ENCODE results near the gene UBE2Z. TPM values are rescaled to one million over a fixed set of nuclear protein-coding genes. Genes with fewer than 3 reads are reported as not detected.
"Not testable (repeated sequence)": the region's sequence is repeated elsewhere in the genome, so short reads cannot be mapped to it uniquely, and the experiment has no call there.

UBE2Z gene
- total RNA-seq, 1 donor from 2014 or later: 29.2 TPM

- H3K9me3 ChIP-seq (ENCODE audit: control insufficient read depth in 3 of 3, low read length in 3 of 3): no peaks in the 10 kb centered on the region
- no peak overlapping the region for H3K9ac ChIP-seq (ENCODE audit: low read depth in 1 of 3, low read length in 3 of 3)
- H3K4me1 ChIP-seq (ENCODE audit: control insufficient read depth in 3 of 3, insufficient read depth in 3 of 3, low read length in 3 of 3): no peaks in the 10 kb centered on the region
- no peak overlapping the region for H3K4me3 ChIP-seq (ENCODE audit: low read length in 3 of 3)
- peaks cover 60 to 83% (median 75%) of the 10 kb centered on the region in 3 donors for H3K36me3 ChIP-seq (ENCODE audit: control insufficient read depth in 3 of 3, insufficient read depth in 3 of 3, low read length in 3 of 3)
- no peak overlapping the region for H3K27ac ChIP-seq (ENCODE audit: low read depth, low read length)
- H3K27me3 ChIP-seq (ENCODE audit: control insufficient read depth in 3 of 3, insufficient read depth in 3 of 3, low read length in 3 of 3): no peaks in the 10 kb centered on the region
These were observed 17.2 kb downstream of the UBE2Z start for GRCh38 chr17:48925251-48925990.

GRCh38 chr17:48925991-48926342 is 17.8 kb downstream of the UBE2Z start:
- H3K9me3 ChIP-seq (ENCODE audit: control insufficient read depth in 3 of 3, low read length in 3 of 3): no peaks in the 10 kb centered on the region
- no peaks in the 10 kb centered on the region for H3K4me1 ChIP-seq (ENCODE audit: control insufficient read depth in 3 of 3, insufficient read depth in 3 of 3, low read length in 3 of 3)
- peaks cover 57 to 82% (median 72%) of the 10 kb centered on the region in 3 donors for H3K36me3 ChIP-seq (ENCODE audit: control insufficient read depth in 3 of 3, insufficient read depth in 3 of 3, low read length in 3 of 3)

GRCh38 chr17:48927978-48928745 is 20.0 kb downstream of the UBE2Z start:
- peaks cover 61 to 85% (median 75%) of the 10 kb centered on the region in 3 donors for H3K36me3 ChIP-seq (ENCODE audit: control insufficient read depth in 3 of 3, insufficient read depth in 3 of 3, low read length in 3 of 3)
- no peak overlapping the region for H3K9ac ChIP-seq (ENCODE audit: low read depth in 1 of 3, low read length in 3 of 3)
- no peaks in the 10 kb centered on the region for H3K4me1 ChIP-seq (ENCODE audit: control insufficient read depth in 3 of 3, insufficient read depth in 3 of 3, low read length in 3 of 3)
- no peaks in the 10 kb centered on the region for H3K9me3 ChIP-seq (ENCODE audit: control insufficient read depth in 3 of 3, low read length in 3 of 3)
- no peak overlapping the region for H3K27ac ChIP-seq (ENCODE audit: low read depth, low read length)
- no peaks in the 10 kb centered on the region for H3K27me3 ChIP-seq (ENCODE audit: control insufficient read depth in 3 of 3, insufficient read depth in 3 of 3, low read length in 3 of 3)
- no peak overlapping the region for H3K4me3 ChIP-seq (ENCODE audit: low read length in 3 of 3)

More at GRCh38 chr17:48925991-48926342, 17.8 kb downstream of the UBE2Z start:
- no peak overlapping the region for H3K9ac ChIP-seq (ENCODE audit: low read depth in 1 of 3, low read length in 3 of 3)
- H3K27me3 ChIP-seq (ENCODE audit: control insufficient read depth in 3 of 3, insufficient read depth in 3 of 3, low read length in 3 of 3): no peaks in the 10 kb centered on the region
- H3K4me3 ChIP-seq (ENCODE audit: low read length in 3 of 3): no peak overlapping the region
- H3K27ac ChIP-seq (ENCODE audit: low read depth, low read length): no peak overlapping the region

GRCh38 chr17:48928876-48929811 is 20.9 kb downstream of the UBE2Z start:
- H3K36me3 ChIP-seq (ENCODE audit: control insufficient read depth in 3 of 3, insufficient read depth in 3 of 3, low read length in 3 of 3): peaks cover 63 to 83% (median 73%) of the 10 kb centered on the region in 3 donors

GRCh38 chr17:48929812-48930165 is 21.6 kb downstream of the UBE2Z start:
- no peak overlapping the region for H3K4me3 ChIP-seq (ENCODE audit: low read length in 3 of 3)
- H3K36me3 ChIP-seq (ENCODE audit: control insufficient read depth in 3 of 3, insufficient read depth in 3 of 3, low read length in 3 of 3): peaks cover 65 to 81% (median 72%) of the 10 kb centered on the region in 3 donors
- H3K9ac ChIP-seq (ENCODE audit: low read depth in 1 of 3, low read length in 3 of 3): no peak overlapping the region
- H3K27me3 ChIP-seq (ENCODE audit: control insufficient read depth in 3 of 3, insufficient read depth in 3 of 3, low read length in 3 of 3): no peaks in the 10 kb centered on the region
- no peaks in the 10 kb centered on the region for H3K4me1 ChIP-seq (ENCODE audit: control insufficient read depth in 3 of 3, insufficient read depth in 3 of 3, low read length in 3 of 3)
- H3K27ac ChIP-seq (ENCODE audit: low read depth, low read length): no peak overlapping the region
- no peaks in the 10 kb centered on the region for H3K9me3 ChIP-seq (ENCODE audit: control insufficient read depth in 3 of 3, low read length in 3 of 3)

More at GRCh38 chr17:48928876-48929811, 20.9 kb downstream of the UBE2Z start:
- Histone ChIP-seq H3K4me1 (ENCODE audit: control insufficient read depth in 3 of 3, insufficient read depth in 3 of 3, low read length in 3 of 3) (no peaks in the 10 kb centered on the region), H3K27ac (ENCODE audit: low read depth, low read length) (no peak overlapping the region), H3K27me3 (ENCODE audit: control insufficient read depth in 3 of 3, insufficient read depth in 3 of 3, low read length in 3 of 3) (no peaks in the 10 kb centered on the region), H3K9ac (ENCODE audit: low read depth in 1 of 3, low read length in 3 of 3) (no peak overlapping the region), H3K9me3 (ENCODE audit: control insufficient read depth in 3 of 3, low read length in 3 of 3) (no peaks in the 10 kb centered on the region), H3K4me3 (ENCODE audit: low read length in 3 of 3) (no peak overlapping the region)

GRCh38 chr17:48930435-48930873 is 22.2 kb downstream of the UBE2Z start:
- Histone ChIP-seq H3K27ac (ENCODE audit: low read depth, low read length) (no peak overlapping the region), H3K9me3 (ENCODE audit: control insufficient read depth in 3 of 3, low read length in 3 of 3) (no peaks in the 10 kb centered on the region), H3K36me3 (ENCODE audit: control insufficient read depth in 3 of 3, insufficient read depth in 3 of 3, low read length in 3 of 3) (peaks cover 62 to 77% (median 69%) of the 10 kb centered on the region in 3 donors), H3K9ac (ENCODE audit: low read depth in 1 of 3, low read length in 3 of 3) (no peak overlapping the region), H3K4me1 (ENCODE audit: control insufficient read depth in 3 of 3, insufficient read depth in 3 of 3, low read length in 3 of 3) (no peaks in the 10 kb centered on the region), H3K4me3 (ENCODE audit: low read length in 3 of 3) (no peak overlapping the region), H3K27me3 (ENCODE audit: control insufficient read depth in 3 of 3, insufficient read depth in 3 of 3, low read length in 3 of 3) (no peaks in the 10 kb centered on the region)

GRCh38 chr17:48933035-48933434 is 24.8 kb downstream of the UBE2Z start:
- Histone ChIP-seq H3K9me3 (ENCODE audit: control insufficient read depth in 3 of 3, low read length in 3 of 3) (no peaks in the 10 kb centered on the region), H3K4me1 (ENCODE audit: control insufficient read depth in 3 of 3, insufficient read depth in 3 of 3, low read length in 3 of 3) (no peaks in the 10 kb centered on the region), H3K27ac (ENCODE audit: low read depth, low read length) (no peak overlapping the region), H3K27me3 (ENCODE audit: control insufficient read depth in 3 of 3, insufficient read depth in 3 of 3, low read length in 3 of 3) (no peaks in the 10 kb centered on the region), H3K4me3 (ENCODE audit: low read length in 3 of 3) (no peak overlapping the region), H3K9ac (ENCODE audit: low read depth in 1 of 3, low read length in 3 of 3) (no peak overlapping the region), H3K36me3 (ENCODE audit: control insufficient read depth in 3 of 3, insufficient read depth in 3 of 3, low read length in 3 of 3) (peaks cover 59 to 77% (median 61%) of the 10 kb centered on the region in 3 donors)

- peak within 1 kb of the TSS; percentile 92 to 97 (median 93) for H3K4me3 ChIP-seq (ENCODE audit: low read length in 3 of 3)
- H3K9ac ChIP-seq (ENCODE audit: low read depth in 1 of 3, low read length in 3 of 3): peak within 1 kb of the TSS; percentile 90 to 93 (median 92)
- peak within 1 kb of the TSS; percentile 84 for H3K27ac ChIP-seq (ENCODE audit: low read depth, low read length)
- H3K36me3 ChIP-seq (ENCODE audit: control insufficient read depth in 3 of 3, insufficient read depth in 3 of 3, low read length in 3 of 3): peaks cover 7 to 14% (median 7%) of the 10 kb centered on the region in 3 donors
- H3K27me3 ChIP-seq (ENCODE audit: control insufficient read depth in 3 of 3, insufficient read depth in 3 of 3, low read length in 3 of 3): no peaks in the 10 kb centered on the region
- peaks cover 11 to 15% (median 13%) of the 10 kb centered on the region in 3 donors for H3K4me1 ChIP-seq (ENCODE audit: control insufficient read depth in 3 of 3, insufficient read depth in 3 of 3, low read length in 3 of 3)
- H3K9me3 ChIP-seq (ENCODE audit: control insufficient read depth in 3 of 3, low read length in 3 of 3): no peaks in the 10 kb centered on the region
These were observed 36.5 kb downstream of the UBE2Z start, which contains the start of gene SNF8 for GRCh38 chr17:48944515-48945260. SNF8 (minus strand) TSS chr17:48944842; CDS start chr17:48944734, 108 bp downstream.

GRCh38 chr17:48945261-48945651 is 37.0 kb downstream of the UBE2Z start:
- H3K27ac ChIP-seq (ENCODE audit: low read depth, low read length): peak overlapping the region; percentile 84
- not testable (repeated sequence) for H3K27me3 ChIP-seq (ENCODE audit: control insufficient read depth in 3 of 3, insufficient read depth in 3 of 3, low read length in 3 of 3)

More at GRCh38 chr17:48945261-48945651, 37.0 kb downstream of the UBE2Z start:
- Histone ChIP-seq H3K9ac (ENCODE audit: low read depth in 1 of 3, low read length in 3 of 3) (peak overlapping the region; percentile 90 to 93 (median 92)), H3K4me3 (ENCODE audit: low read length in 3 of 3) (peak overlapping the region; percentile 92 to 97 (median 93)), H3K4me1 (ENCODE audit: control insufficient read depth in 3 of 3, insufficient read depth in 3 of 3, low read length in 3 of 3) (peaks cover 11 to 15% (median 13%) of the 10 kb centered on the region in 3 donors)
- not testable (repeated sequence) for H3K36me3 ChIP-seq (ENCODE audit: control insufficient read depth in 3 of 3, insufficient read depth in 3 of 3, low read length in 3 of 3); H3K9me3 ChIP-seq (ENCODE audit: control insufficient read depth in 3 of 3, low read length in 3 of 3)

All from skeletal muscle tissue (tissue), 4 donors.